Spleen (tissue), 11 donors: ENCODE results near the gene OGG1. TPM values are rescaled to one million over a fixed set of nuclear protein-coding genes. Genes with fewer than 3 reads are reported as not detected.

Experiments used
- DNase-seq: peaks from one replicate; pipeline ENCODE4 v3.0.0-alpha.2; 2020
- H3K27ac ChIP-seq, 8 donors: fragments of 200-600 bp; sonication (generic) in 7 of 8; 1 replicate in 4 of 8; 2 replicates in 4 of 8; pipeline versions ENCODE4 v1.5.0 to v1.8.0; 2016 to 2021; ENCODE audit warnings: inconsistent platforms in 4 of 8, mild to moderate bottlenecking in 4 of 8, moderate library complexity in 1 of 8
- H3K27me3 ChIP-seq, 7 donors: fragments of 200-600 bp; sonication (generic) in 6 of 7; replicated peaks in 1 of 7; 1 replicate in 4 of 7; 2 replicates in 3 of 7; pipeline versions ENCODE4 v1.5.0 to v1.8.0; 2016 to 2021; ENCODE audit warnings: inconsistent platforms in 3 of 7, mild to moderate bottlenecking in 1 of 7
- H3K36me3 ChIP-seq, 6 donors: fragments of 200-600 bp; sonication (generic) in 5 of 6; 1 replicate in 4 of 6; 2 replicates in 2 of 6; pipeline versions ENCODE4 v1.5.0 to v1.8.0; 2016 to 2021; ENCODE audit warnings: inconsistent platforms in 2 of 6
- H3K4me1 ChIP-seq, 6 donors: fragments of 200-600 bp; sonication (generic) in 5 of 6; 1 replicate in 3 of 6; 2 replicates in 3 of 6; pipeline versions ENCODE4 v1.5.0 to v1.8.0; 2016 to 2021; ENCODE audit warnings: inconsistent platforms in 3 of 6
- H3K4me3 ChIP-seq, 8 donors: fragments of 200-600 bp; sonication (generic) in 7 of 8; 1 replicate in 4 of 8; 2 replicates in 4 of 8; pipeline versions ENCODE4 v1.5.0 to v1.8.0; 2016 to 2021; ENCODE audit warnings: inconsistent platforms in 4 of 8, mild to moderate bottlenecking in 4 of 8, moderate library complexity in 2 of 8
- H3K9me3 ChIP-seq, 8 donors: fragments of 200-600 bp; sonication (generic) in 7 of 8; 1 replicate in 4 of 8; 2 replicates in 4 of 8; pipeline versions ENCODE4 v1.5.0 to v1.8.0; 2016 to 2021; ENCODE audit warnings: inconsistent platforms in 4 of 8
- POLR2A ChIP-seq, 3 donors: fragments of 450-650 bp; IDR thresholded peaks; one replicate each; pipeline ENCODE4 v1.5.1; 2017; ENCODE audit warnings: antibody characterized with exemption in 3 of 3, mild to moderate bottlenecking in 1 of 3
- POLR2AphosphoS5 ChIP-seq, 3 donors: sonication (generic); formaldehyde crosslinking; IDR thresholded peaks; one replicate each; pipeline ENCODE4 v1.5.1; 2017; ENCODE audit warnings: antibody characterized with exemption in 3 of 3
- WGBS, 5 donors: extraction: QIAGEN DNeasy Blood & Tissue Kit in 3 of 5; methylation state at CpG; one replicate each; pipeline versions ENCODE4 v1.1.5 to v1.1.7; 2013 to 2018; 5-methylcytosine and 5-hydroxymethylcytosine counted together
- intact Hi-C: fragments of 100-400 bp; cut with DNase I; formaldehyde crosslinking; loops from one replicate; pipeline ENCODE4 v1.15.0; 2023; ENCODE audit warnings: low total_unique reads
- polyA plus RNA-seq, 3 donors: library from polyadenylated mRNA; stranded (reverse); fragments of 200-250 nt; gene quantifications; one replicate each; pipeline ENCODE4 v1.2.1, GENCODE V29; 2013
- total RNA-seq, 7 donors: library from RNA; depleted of rRNA in 3 of 7; stranded (reverse); fragments of >200 nt in 3 of 7; fragmentation: NEBNext Ultra II Directional in 4 of 7; extraction: Animal tissue kit (Norgen Biotek cat#: 25700) in 4 of 7; gene quantifications; one replicate each; pipeline versions ENCODE4 v1.1.0 to v1.2.1, GENCODE V29; 2016 to 2021
- TF ChIP-seq, protein P1 (sequence below), 11 experiments: fragments of 200-600 bp in 7 of 11; fragments of 450-650 bp in 4 of 11; sonication (generic) in 4 of 11; IDR thresholded peaks in 8 of 11; conservative IDR thresholded peaks in 3 of 11; 1 replicate in 7 of 11; 2 replicates in 4 of 11; pipeline versions ENCODE4 v1.4.0 to v1.8.0; 2016 to 2021; ENCODE audit warnings: antibody characterized with exemption in 11 of 11, inconsistent platforms in 4 of 11, mild to moderate bottlenecking in 1 of 11
- donor health status: healthy with polysubstance abuse.
- donor health status: DM: no; HTN: no; CAD: no; lungs with moderate emphysema.
- donor health status: DM: no; HTN: no; CAD: no.
- donor health status: Bipolar disorder and iron deficiency.
- donor health status: healthy.
- donor health status: DM: no; HTN: no; CAD: no.
- donor health status: DM: yes; HTN: yes; CAD: no.

OGG1 gene
- total and polyA plus RNA-seq, 10 donors = 9.3 to 34.5 (median 26.7) TPM

- Histone ChIP-seq H3K4me3 (peak overlapping the region; percentile 66 to 99 (median 96)), H3K36me3 (peaks cover 0 to 34% (median 26%) of the 10 kb centered on the region in 6 donors), H3K4me1 (peaks cover 24 to 71% (median 55%) of the 10 kb centered on the region in 6 donors), H3K27ac (peak overlapping the region; percentile 91 to 99 (median 95)), H3K27me3 (no peaks in the 10 kb centered on the region), H3K9me3 (no peaks in the 10 kb centered on the region)
- intact Hi-C loops = no loop called here
- TF ChIP-seq POLR2A (IDR thresholded peaks at IDR 0.05) (no peak), POLR2AphosphoS5 (IDR thresholded peaks at IDR 0.05) (peak in 2 of 3 donors; percentile 21 to 64)
- WGBS, 5 donors = 1 to 2% (median 1%) methylated on average over 40 to 41 of the region's 41 CpGs
- peak; percentile 91 for DNase-seq
Observed at GRCh38 chr3:9732080-9732739, 17.5 kb upstream of the OGG1 start.

DNA sequence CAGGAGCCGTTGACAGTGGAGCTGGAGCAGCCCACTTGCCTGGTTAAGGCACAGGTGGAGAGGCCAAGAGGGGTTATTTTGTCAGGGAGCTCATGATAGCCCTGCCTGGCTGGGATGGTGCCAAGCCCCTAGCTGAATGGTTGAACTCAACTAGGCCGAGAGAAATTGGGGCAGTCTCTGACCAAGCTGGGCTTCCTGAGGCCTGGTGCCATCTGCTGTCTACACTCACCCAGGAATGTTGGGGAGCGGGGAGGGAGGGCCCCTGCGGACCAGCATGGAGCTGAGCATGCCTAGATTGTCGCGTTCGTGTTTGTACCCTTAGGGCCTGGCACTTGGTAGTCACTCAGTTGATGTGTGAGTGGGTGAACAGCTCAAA, 17.0 kb upstream of the OGG1 start:
- peak overlapping the region; percentile 66 to 99 (median 96) for H3K4me3 ChIP-seq
- peak overlapping the region in 6 of 8 donors; percentile 91 to 98 (median 95) for H3K27ac ChIP-seq
- H3K4me1 ChIP-seq = peaks cover 22 to 71% (median 53%) of the 10 kb centered on the region in 6 donors
- DNase-seq = no peak
- WGBS, 5 donors = 46 to 54% (median 50%) methylated on average over 6 to 7 of the region's 7 CpGs
- no peaks in the 10 kb centered on the region for H3K9me3 ChIP-seq
- peaks cover 0 to 39% (median 30%) of the 10 kb centered on the region in 6 donors for H3K36me3 ChIP-seq
- intact Hi-C loops = no loop called here
- TF ChIP-seq, protein P1, sequence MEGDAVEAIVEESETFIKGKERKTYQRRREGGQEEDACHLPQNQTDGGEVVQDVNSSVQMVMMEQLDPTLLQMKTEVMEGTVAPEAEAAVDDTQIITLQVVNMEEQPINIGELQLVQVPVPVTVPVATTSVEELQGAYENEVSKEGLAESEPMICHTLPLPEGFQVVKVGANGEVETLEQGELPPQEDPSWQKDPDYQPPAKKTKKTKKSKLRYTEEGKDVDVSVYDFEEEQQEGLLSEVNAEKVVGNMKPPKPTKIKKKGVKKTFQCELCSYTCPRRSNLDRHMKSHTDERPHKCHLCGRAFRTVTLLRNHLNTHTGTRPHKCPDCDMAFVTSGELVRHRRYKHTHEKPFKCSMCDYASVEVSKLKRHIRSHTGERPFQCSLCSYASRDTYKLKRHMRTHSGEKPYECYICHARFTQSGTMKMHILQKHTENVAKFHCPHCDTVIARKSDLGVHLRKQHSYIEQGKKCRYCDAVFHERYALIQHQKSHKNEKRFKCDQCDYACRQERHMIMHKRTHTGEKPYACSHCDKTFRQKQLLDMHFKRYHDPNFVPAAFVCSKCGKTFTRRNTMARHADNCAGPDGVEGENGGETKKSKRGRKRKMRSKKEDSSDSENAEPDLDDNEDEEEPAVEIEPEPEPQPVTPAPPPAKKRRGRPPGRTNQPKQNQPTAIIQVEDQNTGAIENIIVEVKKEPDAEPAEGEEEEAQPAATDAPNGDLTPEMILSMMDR (IDR thresholded peaks at IDR 0.05 in 8 of 11, conservative IDR thresholded peaks at IDR 0.05 in 3 of 11) = no peak
- TF ChIP-seq POLR2A (IDR thresholded peaks at IDR 0.05) (no peak), POLR2AphosphoS5 (IDR thresholded peaks at IDR 0.05) (no peak)
- no peaks in the 10 kb centered on the region for H3K27me3 ChIP-seq

- TF ChIP-seq POLR2AphosphoS5 (IDR thresholded peaks at IDR 0.05) (no peak), POLR2A (IDR thresholded peaks at IDR 0.05) (no peak)
- TF ChIP-seq, protein P1 (IDR thresholded peaks at IDR 0.05 in 8 of 11, conservative IDR thresholded peaks at IDR 0.05 in 3 of 11) = no peak
- no peak overlapping the region for H3K4me3 ChIP-seq
- no peaks in the 10 kb centered on the region for H3K9me3 ChIP-seq
- no peaks in the 10 kb centered on the region for H3K27me3 ChIP-seq
- WGBS, 5 donors = 81 to 97% (median 89%) methylated on average over 2 of the region's 2 CpGs
- DNase-seq = no peak
- intact Hi-C loops = no loop called here
- H3K36me3 ChIP-seq = peaks cover 5 to 80% (median 71%) of the 10 kb centered on the region in 6 donors
- peaks cover 16 to 69% (median 46%) of the 10 kb centered on the region in 6 donors for H3K4me1 ChIP-seq
- no peak overlapping the region for H3K27ac ChIP-seq
Observed at GRCh38 chr3:9736831-9737230, 12.9 kb upstream of the OGG1 start.

DNA sequence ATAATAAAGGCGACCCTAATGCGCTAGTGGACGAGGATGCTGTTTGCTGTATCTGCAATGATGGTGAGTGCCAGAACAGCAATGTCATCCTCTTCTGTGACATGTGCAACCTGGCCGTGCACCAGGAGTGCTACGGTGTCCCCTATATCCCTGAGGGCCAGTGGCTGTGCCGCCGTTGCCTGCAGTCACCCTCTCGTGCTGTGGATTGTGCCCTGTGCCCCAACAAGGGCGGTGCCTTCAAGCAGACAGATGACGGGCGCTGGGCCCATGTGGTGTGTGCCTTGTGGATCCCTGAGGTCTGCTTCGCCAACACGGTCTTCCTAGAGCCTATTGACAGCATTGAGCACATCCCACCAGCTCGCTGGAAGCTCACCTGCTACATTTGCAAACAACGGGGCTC, 10.6 kb upstream of the OGG1 start:
- TF ChIP-seq POLR2AphosphoS5 (IDR thresholded peaks at IDR 0.05) (peak in 1 of 3 donors; percentile 42), POLR2A (IDR thresholded peaks at IDR 0.05) (no peak)
- TF ChIP-seq, protein P1 (IDR thresholded peaks at IDR 0.05 in 8 of 11, conservative IDR thresholded peaks at IDR 0.05 in 3 of 11) = no peak
- H3K27me3 ChIP-seq = no peaks in the 10 kb centered on the region
- 93 to 97% (median 95%) methylated on average over 12 to 15 of the region's 15 CpGs for WGBS, 5 donors
- intact Hi-C loops = no loop called here
- peaks cover 3 to 47% (median 24%) of the 10 kb centered on the region in 6 donors for H3K4me1 ChIP-seq
- peaks cover 8 to 100% (median 94%) of the 10 kb centered on the region in 6 donors for H3K36me3 ChIP-seq
- no peak for DNase-seq
- H3K27ac ChIP-seq = no peak overlapping the region
- H3K4me3 ChIP-seq = no peak overlapping the region
- no peaks in the 10 kb centered on the region for H3K9me3 ChIP-seq
